GM21528 (cell line): ENCODE results near the gene PDZD4.
"Not testable (repeated sequence)": the region's sequence is repeated elsewhere in the genome, so short reads cannot be mapped to it uniquely, and the experiment has no call there.

Source experiments
- ATAC-seq: cut with Tn5 transposase; IDR thresholded peaks from one replicate; pipeline ENCODE4 v1.9.1; 2021; ENCODE audit warnings: mild to moderate bottlenecking, moderate library complexity; ENCODE audit not compliant: unreplicated experiment, low FRiP score

Gene PDZD4

GRCh38 chrX:153844509-153845082, 14.3 kb upstream of the PDZD4 start:
- no peak for ATAC-seq

GRCh38 chrX:153836921-153837320, 6.6 kb upstream of the PDZD4 start:
- ATAC-seq, result no peak

GRCh38 chrX:153832728-153833127, 2.4 kb upstream of the PDZD4 start:
- ATAC-seq, result no peak

- ATAC-seq, result no peak
Measured at GRCh38 chrX:153831429-153832150, 1.2 kb upstream of the PDZD4 start.

GRCh38 chrX:153830640-153831428, 490 bp upstream of the PDZD4 start:
- no peak for ATAC-seq

GRCh38 chrX:153829549-153829798, 870 bp downstream of the PDZD4 start:
- ATAC-seq, result no peak

- no peak for ATAC-seq
Measured at GRCh38 chrX:153828723-153829548, 1.4 kb downstream of the PDZD4 start.

GRCh38 chrX:153828308-153828707, 2.0 kb downstream of the PDZD4 start:
- no peak for ATAC-seq

- ATAC-seq, result no peak
Measured at GRCh38 chrX:153827903-153828302, 2.4 kb downstream of the PDZD4 start.

GRCh38 chrX:153827016-153827415, 3.3 kb downstream of the PDZD4 start:
- no peak for ATAC-seq

- no peak for ATAC-seq
Measured at GRCh38 chrX:153825042-153825441, 5.3 kb downstream of the PDZD4 start.

GRCh38 chrX:153824348-153824747, 6.0 kb downstream of the PDZD4 start:
- ATAC-seq, result no peak

GRCh38 chrX:153821066-153821465, 9.3 kb downstream of the PDZD4 start:
- no peak for ATAC-seq

- ATAC-seq, result no peak
Measured at GRCh38 chrX:153820601-153821000, 9.7 kb downstream of the PDZD4 start.

GRCh38 chrX:153819384-153820040, 10.8 kb downstream of the PDZD4 start:
- ATAC-seq, result no peak

GRCh38 chrX:153818571-153819383, 11.6 kb downstream of the PDZD4 start:
- no peak for ATAC-seq

- ATAC-seq, result not testable (repeated sequence)
Measured at GRCh38 chrX:153818064-153818463, 12.3 kb downstream of the PDZD4 start.

- ATAC-seq, result no peak
Measured at GRCh38 chrX:153816831-153817690, 13.3 kb downstream of the PDZD4 start.
